DND-41 (cell line): Measurements from ENCODE around the gene PPA2.

ENCODE experiments used
- CTCF ChIP-seq: IDR thresholded peaks from 2 replicates; pipeline ENCODE4 v1.5.1; 2012; ENCODE audit warnings: borderline replicate concordance, low read length, moderate library complexity, mild to moderate bottlenecking; ENCODE audit not compliant: poor library complexity, severe bottlenecking; ENCODE audit errors: extremely low read depth
- EZH2 ChIP-seq: IDR thresholded peaks from 3 replicates; pipeline ENCODE4 v1.6.1; 2012; ENCODE audit warnings: borderline replicate concordance, low read depth, mild to moderate bottlenecking, moderate library complexity, low read length, inconsistent platforms; ENCODE audit not compliant: severe bottlenecking

GRCh38 chr4:105434940-105435339 lies 38.9 kb downstream of the PPA2 start:
- no peak for TF ChIP-seq CTCF
- no peak for TF ChIP-seq EZH2
